GM12878 (cell line): ENCODE results near the gene DNAJB6. TPM values are rescaled to one million over a fixed set of nuclear protein-coding genes. Genes with fewer than 3 reads are reported as not detected.

Source experiments
- ATAC-seq: fragments of 200-7000 bp; cut with Tn5 transposase; 3 replicates; pipeline ENCODE4 v1.9.1; 2020; ENCODE audit warnings: mild to moderate bottlenecking, moderate library complexity
- BruUV-seq: library from RNA; stranded (reverse); fragments of 400-500 nt; replicated peaks from 2 replicates; lab custom pipeline; 2021; lab: Mats Ljungman, UMichigan
- CTCF ChIA-PET: fragments of 300-600 bp; sonication (Branson Sonifier 250); formaldehyde crosslinking; extraction: SDS; loops from one replicate; lab custom pipeline; 2021; ENCODE audit warnings: inconsistent platforms; lab: Yijun Ruan, JAX
- POLR2A ChIA-PET: fragments of 350-600 bp; formaldehyde crosslinking; extraction: SDS; loops from one replicate; lab custom pipeline; 2021; ENCODE audit warnings: inconsistent platforms; lab: Charles Lee
- RAD21 ChIA-PET: fragments of 300-600 bp; sonication (Branson Sonifier 250); formaldehyde crosslinking; loops from one replicate; lab custom pipeline; 2023; ENCODE audit warnings: antibody characterized with exemption; ENCODE audit not compliant: unreplicated experiment; lab: Charles Lee
- SMC1A ChIA-PET: fragments of 300-600 bp; sonication (Branson Sonifier 250); formaldehyde crosslinking; loops from one replicate; lab custom pipeline; 2023; ENCODE audit not compliant: unreplicated experiment, uncharacterized antibody; lab: Charles Lee
- DNase-seq: peaks from one replicate; pipeline ENCODE4 v3.0.0-alpha.2; 2011; ENCODE audit warnings: low read depth, low spot score
- FAIRE-seq: peaks from 3 replicates; lab custom pipeline; 2011; peaks lifted over from hg19 to GRCh38; lab: Jason Lieb, UNC
- H2AFZ ChIP-seq: 2 replicates; pipeline ENCODE4 v1.6.0; 2011; ENCODE audit warnings: low read depth, low read length, control low read depth; ENCODE audit not compliant: control insufficient read depth
- H3K27ac ChIP-seq: 2 replicates; pipeline ENCODE4 v1.5.1; 2011; ENCODE audit warnings: control low read depth; ENCODE audit not compliant: control insufficient read depth, insufficient read depth
- H3K27me3 ChIP-seq, 2 experiments: replicated peaks in 1 of 2; 2 replicates each; pipeline versions ENCODE4 v1.6.0 to v1.6.1; 2011; ENCODE audit warnings: low read length in 1 of 2; ENCODE audit not compliant: control insufficient read depth in 2 of 2, insufficient read depth in 2 of 2
- H3K36me3 ChIP-seq, 2 experiments: 2 replicates each; pipeline ENCODE4 v1.5.1; 2011; ENCODE audit warnings: low read length in 1 of 2; ENCODE audit not compliant: control insufficient read depth in 2 of 2, insufficient read depth in 2 of 2
- H3K4me1 ChIP-seq: 2 replicates; pipeline ENCODE4 v1.6.1; 2011; ENCODE audit warnings: mild to moderate bottlenecking, low read length, moderate library complexity, mixed read lengths; ENCODE audit not compliant: control insufficient read depth, insufficient read depth
- H3K4me2 ChIP-seq: 2 replicates; pipeline ENCODE4 v1.6.0; 2011; ENCODE audit warnings: control low read depth; ENCODE audit not compliant: control insufficient read depth, insufficient read depth
- H3K4me3 ChIP-seq: fragments of 200-600 bp; sonication (generic); 2 replicates; pipeline ENCODE4 v1.5.1; 2016
- H3K79me2 ChIP-seq: 2 replicates; pipeline ENCODE4 v1.6.0; 2011; ENCODE audit warnings: low read length; ENCODE audit not compliant: control insufficient read depth, insufficient read depth
- H3K9ac ChIP-seq: 2 replicates; pipeline ENCODE4 v1.8.0; 2011; ENCODE audit warnings: low read length, control low read depth, mixed read lengths; ENCODE audit not compliant: control insufficient read depth, insufficient read depth
- H3K9me3 ChIP-seq: replicated peaks from 3 replicates; pipeline ENCODE4 v1.5.1; 2011; ENCODE audit warnings: mild to moderate bottlenecking, low read length; ENCODE audit not compliant: control insufficient read depth, insufficient read depth
- H4K20me1 ChIP-seq: 2 replicates; pipeline ENCODE4 v1.6.0; 2011; ENCODE audit not compliant: control insufficient read depth, insufficient read depth
- CHD2 ChIP-seq: IDR thresholded peaks from 2 replicates; pipeline ENCODE4 v1.6.1; 2011; ENCODE audit warnings: low read depth, low read length, improper control_type of control experiment, borderline replicate concordance
- FOXM1 ChIP-seq: IDR thresholded peaks from 2 replicates; pipeline ENCODE4 v1.6.1; 2012; ENCODE audit warnings: low read depth, mild to moderate bottlenecking, inconsistent platforms, low read length, moderate library complexity
- HDAC2 ChIP-seq: fragments of 200-600 bp; sonication (generic); IDR thresholded peaks from 2 replicates; pipeline ENCODE4 v1.6.1; 2017
- HDAC6 ChIP-seq: fragments of 200-600 bp; sonication (generic); IDR thresholded peaks from one replicate; pipeline ENCODE4 v1.8.0; 2017; ENCODE audit warnings: antibody characterized with exemption; ENCODE audit not compliant: unreplicated experiment
- IRF5 ChIP-seq: fragments of 450-650 bp; IDR thresholded peaks from 2 replicates; pipeline ENCODE4 v1.6.1; 2017; ENCODE audit warnings: borderline replicate concordance
- JUND ChIP-seq: IDR thresholded peaks from 2 replicates; pipeline ENCODE4 v1.6.1; 2012; ENCODE audit warnings: low read depth, mild to moderate bottlenecking, low read length, improper control_type of control experiment, moderate library complexity
- KLF5 ChIP-seq: fragments of 450-650 bp; IDR thresholded peaks from 2 replicates; pipeline ENCODE4 v1.6.1; 2014; ENCODE audit warnings: mild to moderate bottlenecking; ENCODE audit not compliant: partially characterized antibody
- NR2C1 ChIP-seq: fragments of 450-650 bp; IDR thresholded peaks from 2 replicates; pipeline ENCODE4 v1.6.1; 2017; ENCODE audit warnings: antibody characterized with exemption, mild to moderate bottlenecking, moderate library complexity
- POLR2A ChIP-seq: IDR thresholded peaks from 2 replicates; pipeline ENCODE4 v1.6.1; 2011; ENCODE audit warnings: low read depth, mild to moderate bottlenecking, low read length
- POLR2AphosphoS5 ChIP-seq: IDR thresholded peaks from 2 replicates; pipeline ENCODE4 v1.6.1; 2011; ENCODE audit warnings: mild to moderate bottlenecking, low read length, inconsistent platforms
- RAD21 ChIP-seq: IDR thresholded peaks from 2 replicates; pipeline ENCODE4 v1.6.1; 2011; ENCODE audit warnings: mild to moderate bottlenecking, low read depth, low read length, moderate library complexity; ENCODE audit not compliant: insufficient read depth
- RBBP5 ChIP-seq: fragments of 200-600 bp; sonication (generic); conservative IDR thresholded peaks from 2 replicates; pipeline ENCODE4 v1.6.1; 2016
- SRF ChIP-seq, 2 experiments: IDR thresholded peaks; 2 replicates each; pipeline ENCODE4 v1.6.1; 2011; ENCODE audit warnings: low read depth in 2 of 2, low read length in 2 of 2, mild to moderate bottlenecking in 1 of 2, moderate library complexity in 1 of 2
- TCF7 ChIP-seq: IDR thresholded peaks from 2 replicates; pipeline ENCODE4 v1.6.1; 2014; ENCODE audit warnings: antibody characterized with exemption, borderline replicate concordance
- WGBS: methylation state at CpG from one replicate; pipeline ENCODE4 v1.1.6; 2016; ENCODE audit warnings: low lambda C conversion rate; ENCODE audit not compliant: insufficient replicate concordance, insufficient coverage; ENCODE audit errors: missing lambda C conversion rate; 5-methylcytosine and 5-hydroxymethylcytosine counted together
- in situ Hi-C: fragments of 300-500 bp; cut with MboI; formaldehyde crosslinking; loops from 9 replicates; pipeline ENCODE4 v1.14.3; 2018; ENCODE audit warnings: mixed read lengths
- intact Hi-C: fragments of 100-400 bp; cut with micrococcal nuclease; formaldehyde crosslinking; loops from one replicate; pipeline ENCODE4 v1.14.2; 2022; ENCODE audit not compliant: unreplicated experiment
- polyA plus RNA-seq, 11 experiments: library from polyadenylated mRNA; depleted of rRNA in 4 of 11; unstranded in 6 of 11; stranded (reverse) in 5 of 11; fragments of >200 nt; fragmentation: Nextera tagmentation in 4 of 11; fragmentation: Illumina TruSeq in 1 of 11; extraction: Ambion mirVana in 4 of 11; extraction: Trizol in 1 of 11; gene quantifications; 1 replicate in 1 of 11; 2 replicates in 10 of 11; pipeline versions ENCODE4 v1.2.1 to v1.2.3, GENCODE V29; 2011 to 2016; ENCODE audit warnings: inconsistent platforms in 2 of 11, missing spikeins in 2 of 11, low read depth in 1 of 11
- total RNA-seq, 4 experiments: library from RNA; depleted of rRNA in 3 of 4; stranded (reverse); fragments of >200 nt in 3 of 4; fragmentation: Illumina TruSeq in 1 of 4; extraction: Trizol in 1 of 4; gene quantifications; 2 replicates each; pipeline versions ENCODE4 v1.2.1 to v1.2.3, GENCODE V29; 2013 to 2021
- TF ChIP-seq, protein P1 (sequence below): fragments of 450-650 bp; IDR thresholded peaks from 2 replicates; pipeline ENCODE4 v1.6.1; 2017; ENCODE audit warnings: mild to moderate bottlenecking, moderate library complexity
- TF ChIP-seq, protein P2 (sequence below): IDR thresholded peaks from 2 replicates; pipeline ENCODE4 v1.6.1; 2012; ENCODE audit warnings: mild to moderate bottlenecking, low read depth, low read length

DNAJB6 gene
- total and polyA plus RNA-seq, 10 of the 15 experiments (the other 5 are each of a cell fraction or from before 2014, with no cell fraction given): 34.5 to 117 (median 53.1) TPM

DNA sequence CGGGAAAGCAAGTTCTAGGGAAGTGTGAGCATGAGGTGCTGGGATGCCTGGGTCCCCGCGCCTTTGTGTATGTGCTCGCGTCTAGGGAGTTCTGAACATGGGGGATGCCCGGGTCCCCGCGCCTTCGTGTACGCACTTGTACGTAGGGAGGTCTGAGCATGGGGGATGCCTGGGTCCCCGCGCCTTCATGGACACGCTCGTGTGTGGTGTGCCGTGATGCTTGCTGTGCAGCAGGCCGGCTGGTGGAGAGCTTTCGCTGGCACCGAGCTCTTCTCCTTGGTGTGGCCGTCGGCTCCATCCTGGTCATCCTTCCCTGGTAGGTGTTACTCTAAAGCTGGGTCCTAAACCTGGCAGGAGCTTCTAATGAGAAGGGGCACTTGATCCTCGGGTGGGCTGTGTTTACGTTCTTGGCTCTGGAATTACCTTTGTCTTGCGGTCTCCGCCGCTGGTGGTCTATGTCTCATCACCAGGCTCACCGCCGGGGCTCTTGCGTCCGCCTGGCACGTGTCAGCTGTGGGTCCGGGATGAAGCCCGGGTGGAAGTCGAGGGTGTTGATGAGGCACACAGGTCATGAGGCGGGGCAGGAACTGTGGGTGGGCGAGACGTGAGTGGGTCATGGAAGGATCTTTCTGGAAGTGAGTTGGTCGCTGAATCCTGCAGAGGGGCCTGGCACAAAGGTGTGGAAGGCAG is 63.5 kb downstream of the DNAJB6 start:
- Histone ChIP-seq H3K9me3 (no peaks in the 10 kb centered on the region), H3K79me2 (no peaks in the 10 kb centered on the region), H2AFZ (no peak overlapping the region), H3K9ac (no peak overlapping the region), H3K4me3 (no peak overlapping the region), H3K4me2 (no peak overlapping the region), H4K20me1 (no peaks in the 10 kb centered on the region), H3K36me3 (peaks cover 10 to 17% of the 10 kb centered on the region in 2 experiments), H3K27me3 (no peaks in the 10 kb centered on the region), H3K27ac (no peak overlapping the region), H3K4me1 (no peaks in the 10 kb centered on the region)
- in situ Hi-C loops (no loop called here), intact Hi-C loops (no loop called here)
- BruUV-seq: no TSS peak
- ATAC-seq (no peak), DNase-seq (no peak), FAIRE-seq (no peak)
- WGBS: 98% methylated on average over 38 of the region's 38 CpGs
- SMC1A ChIA-PET: no interaction called here
- RAD21 ChIA-PET: no interaction called here
- CTCF ChIA-PET: no interaction called here
- POLR2A ChIA-PET: no interaction called here
- TF ChIP-seq KLF5: no peak
- TF ChIP-seq TCF7: no peak
- TF ChIP-seq HDAC6: no peak
- TF ChIP-seq, protein P1, sequence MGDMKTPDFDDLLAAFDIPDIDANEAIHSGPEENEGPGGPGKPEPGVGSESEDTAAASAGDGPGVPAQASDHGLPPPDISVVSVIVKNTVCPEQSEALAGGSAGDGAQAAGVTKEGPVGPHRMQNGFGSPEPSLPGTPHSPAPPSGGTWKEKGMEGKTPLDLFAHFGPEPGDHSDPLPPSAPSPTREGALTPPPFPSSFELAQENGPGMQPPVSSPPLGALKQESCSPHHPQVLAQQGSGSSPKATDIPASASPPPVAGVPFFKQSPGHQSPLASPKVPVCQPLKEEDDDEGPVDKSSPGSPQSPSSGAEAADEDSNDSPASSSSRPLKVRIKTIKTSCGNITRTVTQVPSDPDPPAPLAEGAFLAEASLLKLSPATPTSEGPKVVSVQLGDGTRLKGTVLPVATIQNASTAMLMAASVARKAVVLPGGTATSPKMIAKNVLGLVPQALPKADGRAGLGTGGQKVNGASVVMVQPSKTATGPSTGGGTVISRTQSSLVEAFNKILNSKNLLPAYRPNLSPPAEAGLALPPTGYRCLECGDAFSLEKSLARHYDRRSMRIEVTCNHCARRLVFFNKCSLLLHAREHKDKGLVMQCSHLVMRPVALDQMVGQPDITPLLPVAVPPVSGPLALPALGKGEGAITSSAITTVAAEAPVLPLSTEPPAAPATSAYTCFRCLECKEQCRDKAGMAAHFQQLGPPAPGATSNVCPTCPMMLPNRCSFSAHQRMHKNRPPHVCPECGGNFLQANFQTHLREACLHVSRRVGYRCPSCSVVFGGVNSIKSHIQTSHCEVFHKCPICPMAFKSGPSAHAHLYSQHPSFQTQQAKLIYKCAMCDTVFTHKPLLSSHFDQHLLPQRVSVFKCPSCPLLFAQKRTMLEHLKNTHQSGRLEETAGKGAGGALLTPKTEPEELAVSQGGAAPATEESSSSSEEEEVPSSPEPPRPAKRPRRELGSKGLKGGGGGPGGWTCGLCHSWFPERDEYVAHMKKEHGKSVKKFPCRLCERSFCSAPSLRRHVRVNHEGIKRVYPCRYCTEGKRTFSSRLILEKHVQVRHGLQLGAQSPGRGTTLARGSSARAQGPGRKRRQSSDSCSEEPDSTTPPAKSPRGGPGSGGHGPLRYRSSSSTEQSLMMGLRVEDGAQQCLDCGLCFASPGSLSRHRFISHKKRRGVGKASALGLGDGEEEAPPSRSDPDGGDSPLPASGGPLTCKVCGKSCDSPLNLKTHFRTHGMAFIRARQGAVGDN: no peak
- no peak for TF ChIP-seq SRF (IDR thresholded peaks at IDR 0.05; ENCODE audit: low read depth in 2 of 2, low read length in 2 of 2)
- TF ChIP-seq CHD2: no peak
- TF ChIP-seq, protein P2, sequence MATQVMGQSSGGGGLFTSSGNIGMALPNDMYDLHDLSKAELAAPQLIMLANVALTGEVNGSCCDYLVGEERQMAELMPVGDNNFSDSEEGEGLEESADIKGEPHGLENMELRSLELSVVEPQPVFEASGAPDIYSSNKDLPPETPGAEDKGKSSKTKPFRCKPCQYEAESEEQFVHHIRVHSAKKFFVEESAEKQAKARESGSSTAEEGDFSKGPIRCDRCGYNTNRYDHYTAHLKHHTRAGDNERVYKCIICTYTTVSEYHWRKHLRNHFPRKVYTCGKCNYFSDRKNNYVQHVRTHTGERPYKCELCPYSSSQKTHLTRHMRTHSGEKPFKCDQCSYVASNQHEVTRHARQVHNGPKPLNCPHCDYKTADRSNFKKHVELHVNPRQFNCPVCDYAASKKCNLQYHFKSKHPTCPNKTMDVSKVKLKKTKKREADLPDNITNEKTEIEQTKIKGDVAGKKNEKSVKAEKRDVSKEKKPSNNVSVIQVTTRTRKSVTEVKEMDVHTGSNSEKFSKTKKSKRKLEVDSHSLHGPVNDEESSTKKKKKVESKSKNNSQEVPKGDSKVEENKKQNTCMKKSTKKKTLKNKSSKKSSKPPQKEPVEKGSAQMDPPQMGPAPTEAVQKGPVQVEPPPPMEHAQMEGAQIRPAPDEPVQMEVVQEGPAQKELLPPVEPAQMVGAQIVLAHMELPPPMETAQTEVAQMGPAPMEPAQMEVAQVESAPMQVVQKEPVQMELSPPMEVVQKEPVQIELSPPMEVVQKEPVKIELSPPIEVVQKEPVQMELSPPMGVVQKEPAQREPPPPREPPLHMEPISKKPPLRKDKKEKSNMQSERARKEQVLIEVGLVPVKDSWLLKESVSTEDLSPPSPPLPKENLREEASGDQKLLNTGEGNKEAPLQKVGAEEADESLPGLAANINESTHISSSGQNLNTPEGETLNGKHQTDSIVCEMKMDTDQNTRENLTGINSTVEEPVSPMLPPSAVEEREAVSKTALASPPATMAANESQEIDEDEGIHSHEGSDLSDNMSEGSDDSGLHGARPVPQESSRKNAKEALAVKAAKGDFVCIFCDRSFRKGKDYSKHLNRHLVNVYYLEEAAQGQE: no peak
- TF ChIP-seq POLR2A: no peak
- TF ChIP-seq HDAC2: no peak
- TF ChIP-seq IRF5: no peak
- TF ChIP-seq JUND: no peak
- no peak for TF ChIP-seq POLR2AphosphoS5
- TF ChIP-seq NR2C1: no peak
- TF ChIP-seq RBBP5: no peak
- TF ChIP-seq RAD21: no peak
- TF ChIP-seq FOXM1: no peak
